GM13977 (cell line): Measurements from ENCODE around the gene CDH23.

Experiments
- DNase-seq: peaks from one replicate; pipeline ENCODE4 v3.0.0; 2012; ENCODE audit warnings: low spot score
- CTCF ChIP-seq: IDR thresholded peaks from 2 replicates; pipeline ENCODE4 v1.5.1; 2012; ENCODE audit warnings: mild to moderate bottlenecking, control low read depth; ENCODE audit not compliant: insufficient read depth; ENCODE audit errors: extremely low read depth, missing control alignments
- in situ Hi-C: fragments of 300-500 bp; cut with MboI; formaldehyde crosslinking; loops from one replicate; pipeline ENCODE4 v1.12.0; 2022; ENCODE audit warnings: low sequenced_read_pairs, low pct_unique_long_range_greater_than_20kb, mixed read lengths, inconsistent platforms; ENCODE audit not compliant: unreplicated experiment

Gene CDH23

GRCh38 chr10:71442859-71443570 is 46.3 kb downstream of the CDH23 start:
- in situ Hi-C loops: no loop called here
- TF ChIP-seq CTCF: no peak
- DNase-seq: no peak

- in situ Hi-C loops: no loop called here
- no peak for DNase-seq
- no peak for TF ChIP-seq CTCF
Measured at GRCh38 chr10:71443676-71444075, 47.0 kb downstream of the CDH23 start.

DNA sequence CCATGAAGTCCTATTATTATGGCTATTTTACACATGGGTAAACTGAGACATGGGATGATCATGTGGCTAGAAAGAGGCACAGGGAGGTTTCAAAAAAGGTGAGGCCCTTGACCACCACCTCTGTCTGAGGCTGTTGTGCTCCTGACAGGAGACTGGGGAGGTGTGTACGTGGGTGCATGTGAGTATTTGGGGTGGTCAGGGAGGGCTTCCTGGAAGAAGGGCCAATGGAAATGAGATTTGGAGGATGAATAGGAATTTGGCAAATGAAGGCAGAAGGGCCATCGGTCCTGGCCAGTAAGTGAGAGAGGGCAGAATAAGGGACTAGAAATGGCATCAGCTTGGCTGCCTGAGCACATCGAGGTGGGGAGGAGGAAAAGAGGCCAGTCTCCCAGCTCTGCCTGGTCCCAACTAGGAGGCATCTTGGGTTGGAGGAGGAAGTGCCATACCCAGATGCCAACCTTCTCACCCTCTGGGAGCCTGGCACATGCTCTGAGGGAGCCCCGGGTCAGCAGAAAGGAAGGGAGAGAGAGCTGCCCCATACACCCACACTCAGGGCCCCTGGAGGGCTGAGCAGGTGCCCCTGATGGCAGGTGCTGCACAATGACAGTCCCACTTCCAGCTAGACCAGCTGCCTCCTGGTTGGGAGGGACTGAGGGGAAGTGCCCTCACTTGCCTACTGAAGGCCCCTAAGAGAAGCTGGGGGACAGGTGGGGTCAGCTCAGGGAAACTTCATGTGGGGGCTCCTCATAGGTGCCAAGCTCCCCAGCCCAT is 47.7 kb downstream of the CDH23 start:
- no peak for TF ChIP-seq CTCF
- in situ Hi-C loops: no loop called here
- DNase-seq: no peak

GRCh38 chr10:71447676-71448075 is 51.0 kb downstream of the CDH23 start:
- in situ Hi-C loops: no loop called here
- no peak for TF ChIP-seq CTCF
- no peak for DNase-seq

- in situ Hi-C loops: no loop called here
- no peak for DNase-seq
- TF ChIP-seq CTCF: no peak
Measured at GRCh38 chr10:71448146-71448545, 51.4 kb downstream of the CDH23 start.

GRCh38 chr10:71449026-71449425 is 52.3 kb downstream of the CDH23 start:
- no peak for TF ChIP-seq CTCF
- in situ Hi-C loops: no loop called here

More at GRCh38 chr10:71449026-71449425, 52.3 kb downstream of the CDH23 start:
- DNase-seq: no peak
